ENCODE data around the gene NIT2.

Gene NIT2

GRCh38 chr3:100360757-100361496 lies 26.4 kb downstream of the NIT2 start:
- DNase-seq (ENCODE audit: extremely low read depth, low read depth), result no peak
- TF ChIP-seq CTCF (IDR thresholded peaks at IDR 0.05; ENCODE audit: low read depth, low read length), result no peak

GRCh38 chr3:100361897-100362296 lies 27.3 kb downstream of the NIT2 start:
- no peak for DNase-seq (ENCODE audit: extremely low read depth, low read depth)
- no peak for TF ChIP-seq CTCF (IDR thresholded peaks at IDR 0.05; ENCODE audit: low read depth, low read length)

GRCh38 chr3:100364421-100364820 lies 29.9 kb downstream of the NIT2 start:
- DNase-seq (ENCODE audit: extremely low read depth, low read depth), result no peak
- TF ChIP-seq CTCF (IDR thresholded peaks at IDR 0.05; ENCODE audit: low read depth, low read length), result no peak

GRCh38 chr3:100366424-100366823 lies 31.9 kb downstream of the NIT2 start:
- no peak for TF ChIP-seq CTCF (IDR thresholded peaks at IDR 0.05; ENCODE audit: low read depth, low read length)

GRCh38 chr3:100368441-100368840 lies 33.9 kb downstream of the NIT2 start:
- no peak for TF ChIP-seq CTCF (IDR thresholded peaks at IDR 0.05; ENCODE audit: low read depth, low read length)
- no peak for DNase-seq (ENCODE audit: extremely low read depth, low read depth)

More at GRCh38 chr3:100366424-100366823, 31.9 kb downstream of the NIT2 start:
- DNase-seq (ENCODE audit: extremely low read depth, low read depth), result no peak

- DNase-seq (ENCODE audit: extremely low read depth, low read depth), result no peak
Measured at GRCh38 chr3:100370756-100371155, 36.2 kb downstream of the NIT2 start.

More at GRCh38 chr3:100370756-100371155, 36.2 kb downstream of the NIT2 start:
- no peak for TF ChIP-seq CTCF (IDR thresholded peaks at IDR 0.05; ENCODE audit: low read depth, low read length)

Measured in AG09319 (cell line).